ENCODE results near the gene TAS2R38.

The TAS2R38 gene

GRCh38 chr7:141945356-141945755 is 28.2 kb downstream of the TAS2R38 start:
- no peak for ATAC-seq
- TF ChIP-seq RARB (CRISPR knock-in tag; IDR thresholded peaks at IDR 0.05): no peak
- no peak for TF ChIP-seq ZFP3 (CRISPR knock-in tag; IDR thresholded peaks at IDR 0.05)

GRCh38 chr7:141944811-141945210 is 28.8 kb downstream of the TAS2R38 start:
- ATAC-seq: no peak
- no peak for TF ChIP-seq ESRRG (CRISPR knock-in tag; IDR thresholded peaks at IDR 0.05)
- TF ChIP-seq CREB5 (CRISPR knock-in tag; IDR thresholded peaks at IDR 0.05; ENCODE audit: low read depth): no peak
- no peak for TF ChIP-seq CSDC2 (CRISPR knock-in tag; IDR thresholded peaks at IDR 0.05)

- ATAC-seq: no peak
- no peak for TF ChIP-seq OSR1 (CRISPR knock-in tag; IDR thresholded peaks at IDR 0.05)
- TF ChIP-seq POU6F1 (CRISPR knock-in tag; IDR thresholded peaks at IDR 0.05; ENCODE audit: borderline replicate concordance, low read depth): no peak
- no peak for TF ChIP-seq TSHZ2 (CRISPR knock-in tag; IDR thresholded peaks at IDR 0.05)
- no peak for TF ChIP-seq CSRNP3 (CRISPR knock-in tag; IDR thresholded peaks at IDR 0.05)
- no peak for TF ChIP-seq TCF4 (CRISPR knock-in tag; IDR thresholded peaks at IDR 0.05; ENCODE audit: borderline replicate concordance)
- no peak for TF ChIP-seq ARNTL (CRISPR knock-in tag; IDR thresholded peaks at IDR 0.05; ENCODE audit: borderline replicate concordance, low read depth)
- no peak for TF ChIP-seq ZNF8 (CRISPR knock-in tag; IDR thresholded peaks at IDR 0.05)
- TF ChIP-seq ZNF565 (CRISPR knock-in tag; conservative IDR thresholded peaks at IDR 0.05; ENCODE audit: low read depth): no peak
- no peak for TF ChIP-seq BACH2 (CRISPR knock-in tag; IDR thresholded peaks at IDR 0.05; ENCODE audit: borderline replicate concordance)
- TF ChIP-seq ESRRG (CRISPR knock-in tag; IDR thresholded peaks at IDR 0.05): no peak
- no peak for TF ChIP-seq TOX (CRISPR knock-in tag; IDR thresholded peaks at IDR 0.05; ENCODE audit: borderline replicate concordance)
- no peak for TF ChIP-seq GLIS3 (CRISPR knock-in tag; IDR thresholded peaks at IDR 0.05)
- no peak for TF ChIP-seq CSDC2 (CRISPR knock-in tag; IDR thresholded peaks at IDR 0.05)
- no peak for TF ChIP-seq ZC3H10 (CRISPR knock-in tag; IDR thresholded peaks at IDR 0.05)
- no peak for TF ChIP-seq ZNF70 (CRISPR knock-in tag; IDR thresholded peaks at IDR 0.05)
- no peak for TF ChIP-seq ZFP3 (CRISPR knock-in tag; IDR thresholded peaks at IDR 0.05)
- TF ChIP-seq CREB5 (CRISPR knock-in tag; IDR thresholded peaks at IDR 0.05; ENCODE audit: low read depth): no peak
- TF ChIP-seq PATZ1 (CRISPR knock-in tag; IDR thresholded peaks at IDR 0.05; ENCODE audit: borderline replicate concordance): no peak
- TF ChIP-seq RARB (CRISPR knock-in tag; IDR thresholded peaks at IDR 0.05): no peak
These were observed 29.7 kb downstream of the TAS2R38 start for GRCh38 chr7:141943846-141944245.
